ENCODE results near the gene PLCL2. TPM values are rescaled to one million over a fixed set of nuclear protein-coding genes. Genes with fewer than 3 reads are reported as not detected.

Gene PLCL2
- total and polyA plus RNA-seq, 2 donors (not counting 1 experiment from before 2014, with no cell fraction given), result 21.7 to 55.2 TPM

GRCh38 chr3:17069754-17070153 lies 185.0 kb downstream of the PLCL2 start:
- no CpG with 5 or more reads among the region's 4 CpGs for WGBS (ENCODE audit: insufficient coverage)
- no peak overlapping the region for H3K27ac ChIP-seq (ENCODE audit: low read length in 2 of 2)
- H3K27ac Mint-ChIP-seq, result no peak overlapping the region
- DNase-seq, result no peak
- H3K36me3 ChIP-seq (replicated peaks in 1 of 2; ENCODE audit: control extremely low read depth in 1 of 2, control insufficient read depth in 1 of 2, extremely low read depth in 1 of 2, insufficient read depth in 2 of 2, low read length in 1 of 2), result peaks cover 13 to 47% of the 10 kb centered on the region in 2 experiments
- no peak overlapping the region for H3K9ac ChIP-seq (ENCODE audit: low read length)
- H3K4me1 ChIP-seq (ENCODE audit: control insufficient read depth in 2 of 2, insufficient read depth in 2 of 2, low read length in 2 of 2), result no peaks in the 10 kb centered on the region
- H3K4me2 ChIP-seq (replicated peaks; ENCODE audit: low read depth, low read length, poor library complexity, severe bottlenecking), result no peak overlapping the region
- intact Hi-C loops (cut with micrococcal nuclease), result no loop called here
- H3K9me3 Mint-ChIP-seq (ENCODE audit: insufficient read depth), result no peaks in the 10 kb centered on the region
- H3K27me3 Mint-ChIP-seq, result no peaks in the 10 kb centered on the region
- no peaks in the 10 kb centered on the region for H3K79me2 ChIP-seq (ENCODE audit: control insufficient read depth, insufficient read depth, low read length)
- TF ChIP-seq CTCF (IDR thresholded peaks at IDR 0.05), result no peak
- no peak for TF ChIP-seq EZH2 (IDR thresholded peaks at IDR 0.05; ENCODE audit: borderline replicate concordance, insufficient read depth, low read depth, low read length, poor library complexity, severe bottlenecking)
- H3K9me3 ChIP-seq (ENCODE audit: control extremely low read depth in 1 of 3, control insufficient read depth in 2 of 3, insufficient read depth in 1 of 3, low read length in 2 of 3), result no peaks in the 10 kb centered on the region
- no peaks in the 10 kb centered on the region for H3K27me3 ChIP-seq (replicated peaks in 1 of 4; ENCODE audit: control extremely low read depth in 1 of 4, control insufficient read depth in 3 of 4, insufficient read depth in 4 of 4, low read length in 3 of 4)
- POLR2A ChIA-PET, result no interaction called here
- no peak overlapping the region for H2AFZ ChIP-seq (ENCODE audit: insufficient read depth, low read depth, low read length, poor library complexity, severe bottlenecking)
- H3K4me1 Mint-ChIP-seq, result no peaks in the 10 kb centered on the region
- no peak for ATAC-seq (ENCODE audit: low read depth)
- CTCF ChIA-PET, result interaction anchor here (1.5 kb wide), 1 partner anchor 241 kb away, joined by 5 read pairs; no protein-coding TSS in a partner anchor
- H3K4me3 ChIP-seq (ENCODE audit: control extremely low read depth in 1 of 5, extremely low read depth in 1 of 5, insufficient read depth in 1 of 5, low read depth in 2 of 5, low read length in 4 of 5), result no peak overlapping the region
- H4K20me1 ChIP-seq (ENCODE audit: control insufficient read depth, insufficient read depth, low read length, poor library complexity, severe bottlenecking), result no peaks in the 10 kb centered on the region
- H3K4me3 Mint-ChIP-seq, result no peak overlapping the region

GRCh38 chr3:17070161-17070959 lies 185.6 kb downstream of the PLCL2 start:
- Histone ChIP-seq H3K79me2 (ENCODE audit: control insufficient read depth, insufficient read depth, low read length) (no peaks in the 10 kb centered on the region), H3K9ac (ENCODE audit: low read length) (no peak overlapping the region), H3K27ac (ENCODE audit: low read length in 2 of 2) (no peak overlapping the region), H3K36me3 (replicated peaks in 1 of 2; ENCODE audit: control extremely low read depth in 1 of 2, control insufficient read depth in 1 of 2, extremely low read depth in 1 of 2, insufficient read depth in 2 of 2, low read length in 1 of 2) (peaks cover 13 to 47% of the 10 kb centered on the region in 2 experiments), H2AFZ (ENCODE audit: insufficient read depth, low read depth, low read length, poor library complexity, severe bottlenecking) (no peak overlapping the region), H4K20me1 (ENCODE audit: control insufficient read depth, insufficient read depth, low read length, poor library complexity, severe bottlenecking) (no peaks in the 10 kb centered on the region), H3K4me3 (ENCODE audit: control extremely low read depth in 1 of 5, extremely low read depth in 1 of 5, insufficient read depth in 1 of 5, low read depth in 2 of 5, low read length in 4 of 5) (no peak overlapping the region), H3K9me3 (ENCODE audit: control extremely low read depth in 1 of 3, control insufficient read depth in 2 of 3, insufficient read depth in 1 of 3, low read length in 2 of 3) (no peaks in the 10 kb centered on the region), H3K27me3 (replicated peaks in 1 of 4; ENCODE audit: control extremely low read depth in 1 of 4, control insufficient read depth in 3 of 4, insufficient read depth in 4 of 4, low read length in 3 of 4) (no peaks in the 10 kb centered on the region), H3K4me1 (ENCODE audit: control insufficient read depth in 2 of 2, insufficient read depth in 2 of 2, low read length in 2 of 2) (no peaks in the 10 kb centered on the region), H3K4me2 (replicated peaks; ENCODE audit: low read depth, low read length, poor library complexity, severe bottlenecking) (no peak overlapping the region)
- intact Hi-C loops (cut with micrococcal nuclease), result no loop called here
- ChIA-PET CTCF (interaction anchor here (1.5 kb wide), 1 partner anchor 241 kb away, joined by 5 read pairs; no protein-coding TSS in a partner anchor), POLR2A (no interaction called here)
- H3K27me3 Mint-ChIP-seq, result no peaks in the 10 kb centered on the region
- ATAC-seq (ENCODE audit: low read depth), result no peak
- H3K4me1 Mint-ChIP-seq, result peaks cover 2% of the 10 kb centered on the region
- no peaks in the 10 kb centered on the region for H3K9me3 Mint-ChIP-seq (ENCODE audit: insufficient read depth)
- 93% methylated on average over 5 of the region's 5 CpGs for WGBS (ENCODE audit: insufficient coverage)
- no peak overlapping the region for H3K4me3 Mint-ChIP-seq
- TF ChIP-seq CTCF (IDR thresholded peaks at IDR 0.05) (no peak), EZH2 (IDR thresholded peaks at IDR 0.05; ENCODE audit: borderline replicate concordance, insufficient read depth, low read depth, low read length, poor library complexity, severe bottlenecking) (no peak)
- H3K27ac Mint-ChIP-seq, result no peak overlapping the region
- DNase-seq, result no peak

Measured in B cell (primary cell).